K562 (cell line): ENCODE results near the gene LY6G5B. TPM values are rescaled to one million over a fixed set of nuclear protein-coding genes. Genes with fewer than 3 reads are reported as not detected.

Experiments used
- CHD1 ChIP-seq: fragments of 200-600 bp; sonication (generic); IDR thresholded peaks from one replicate; pipeline ENCODE4 v1.6.1; 2012; ENCODE audit warnings: mild to moderate bottlenecking, moderate library complexity, low read length, inconsistent platforms
- ELF2 ChIP-seq: fragments of 250-450 bp; sonication (Bioruptor Pico); IDR thresholded peaks from 2 replicates; pipeline ENCODE4 v1.5.0; 2021; ENCODE audit warnings: mild to moderate bottlenecking
- GMEB1 ChIP-seq: fragments of 250-450 bp; sonication (Bioruptor Pico); IDR thresholded peaks from 2 replicates; pipeline ENCODE4 v1.4.0; 2020; ENCODE audit warnings: mild to moderate bottlenecking
- HDAC1 ChIP-seq, 2 experiments: fragments of 450-650 bp; IDR thresholded peaks; 2 replicates each; pipeline ENCODE4 v1.6.1; 2016 to 2017; ENCODE audit warnings: inconsistent platforms in 1 of 2, mild to moderate bottlenecking in 1 of 2, moderate library complexity in 1 of 2
- HNRNPL ChIP-seq: fragments of 200-400 bp; formaldehyde crosslinking; IDR thresholded peaks from 2 replicates; pipeline ENCODE4 v1.6.1; 2017; ENCODE audit warnings: low read depth, mild to moderate bottlenecking, low read length
- NR4A1 ChIP-seq, 2 experiments: fragments of 250-450 bp in 1 of 2; fragments of 450-650 bp in 1 of 2; sonication (Bioruptor Pico) in 1 of 2; IDR thresholded peaks; 2 replicates each; pipeline versions ENCODE4 v1.4.0 to v1.6.1; 2016 to 2020; ENCODE audit warnings: mild to moderate bottlenecking in 2 of 2, missing compliant biosample characterization in 1 of 2, missing genetic modification characterization in 1 of 2, moderate library complexity in 1 of 2
- PHF20 ChIP-seq: fragments of 450-650 bp; IDR thresholded peaks from 2 replicates; pipeline ENCODE4 v1.6.1; 2018; ENCODE audit not compliant: partially characterized antibody
- SAP30 ChIP-seq: fragments of 200-600 bp; sonication (generic); IDR thresholded peaks from 2 replicates; pipeline ENCODE4 v1.6.1; 2012; ENCODE audit warnings: borderline replicate concordance, low read depth, mild to moderate bottlenecking, moderate library complexity, low read length, control low read depth, inconsistent platforms; ENCODE audit not compliant: insufficient read depth, poor library complexity, severe bottlenecking
- TRIM25 ChIP-seq: fragments of 450-650 bp; IDR thresholded peaks from 2 replicates; pipeline ENCODE4 v1.7.0; 2016; ENCODE audit warnings: borderline replicate concordance
- XRCC5 ChIP-seq: fragments of 200-400 bp; formaldehyde crosslinking; IDR thresholded peaks from 2 replicates; pipeline ENCODE4 v1.6.1; 2017; ENCODE audit warnings: low read depth, mild to moderate bottlenecking, low read length
- ZNF12 ChIP-seq: sonication (generic); formaldehyde crosslinking; IDR thresholded peaks from 2 replicates; pipeline ENCODE4 v1.4.0; 2020; ENCODE audit warnings: mild to moderate bottlenecking, missing genetic modification reagents
- ZNF121 ChIP-seq: sonication (generic); formaldehyde crosslinking; conservative IDR thresholded peaks from 2 replicates; pipeline ENCODE4 v1.8.0; 2022; ENCODE audit warnings: missing genetic modification reagents
- ZNF140 ChIP-seq: fragments of 250-450 bp; sonication (Bioruptor Pico); IDR thresholded peaks from 2 replicates; pipeline ENCODE4 v1.8.0; 2021; ENCODE audit warnings: moderate library complexity, mild to moderate bottlenecking, inconsistent platforms
- ZNF239 ChIP-seq: fragments of 250-450 bp; sonication (Bioruptor Pico); IDR thresholded peaks from 2 replicates; pipeline ENCODE4 v1.4.0; 2020; ENCODE audit warnings: mild to moderate bottlenecking
- ZNF253 ChIP-seq: fragments of 250-450 bp; sonication (Bioruptor Pico); conservative IDR thresholded peaks from 2 replicates; pipeline ENCODE4 v1.6.1; 2021; ENCODE audit warnings: mild to moderate bottlenecking
- ZNF717 ChIP-seq: fragments of 250-450 bp; sonication (Bioruptor Pico); IDR thresholded peaks from 2 replicates; pipeline ENCODE4 v1.5.0; 2021
- ZNF785 ChIP-seq: fragments of 250-450 bp; sonication (Bioruptor Pico); IDR thresholded peaks from 2 replicates; pipeline ENCODE4 v1.4.0; 2020; ENCODE audit warnings: mild to moderate bottlenecking
- polyA plus RNA-seq, 8 experiments: library from polyadenylated mRNA; depleted of rRNA in 4 of 8; stranded (reverse) in 5 of 8; unstranded in 3 of 8; fragments of >200 nt; fragmentation: Nextera tagmentation in 2 of 8; fragmentation: Illumina TruSeq in 1 of 8; extraction: Ambion mirVana in 2 of 8; extraction: Trizol in 1 of 8; gene quantifications; 2 replicates each; pipeline versions ENCODE4 v1.2.1 to v1.2.3, GENCODE V29; 2011 to 2014; ENCODE audit warnings: inconsistent platforms in 1 of 8, missing spikeins in 1 of 8
- total RNA-seq, 7 experiments: library from RNA; depleted of rRNA in 6 of 7; stranded (reverse); fragments of >200 nt in 6 of 7; fragmentation: Illumina TruSeq in 2 of 7; extraction: Trizol in 2 of 7; gene quantifications; 2 replicates each; pipeline versions ENCODE4 v1.2.1 to v1.2.3, GENCODE V29; 2011 to 2021; ENCODE audit warnings: low replicate concordance in 1 of 7
- TF ChIP-seq, protein P1 (sequence below): IDR thresholded peaks from 3 replicates; pipeline ENCODE4 v1.6.1; 2011; ENCODE audit warnings: borderline replicate concordance, mild to moderate bottlenecking; ENCODE audit not compliant: insufficient read length, insufficient read depth
- TF ChIP-seq, protein P2 (sequence below): fragments of 450-650 bp; formaldehyde crosslinking; IDR thresholded peaks from 2 replicates; pipeline ENCODE4 v1.4.0; 2020; ENCODE audit warnings: mild to moderate bottlenecking, moderate library complexity
- TF ChIP-seq, protein P3 (sequence below): fragments of 250-450 bp; sonication (Bioruptor Pico); IDR thresholded peaks from 2 replicates; pipeline ENCODE4 v1.8.0; 2021; ENCODE audit warnings: moderate library complexity, mild to moderate bottlenecking, inconsistent platforms

The LY6G5B gene
- total and polyA plus RNA-seq, 9 of the 15 experiments (the other 6 are each of a cell fraction or from before 2014, with no cell fraction given), result 6.0 to 27.0 (median 7.5) TPM

- no peak for TF ChIP-seq ZNF121 (CRISPR knock-in tag)
- TF ChIP-seq ZNF785 (CRISPR knock-in tag), result no peak
- TF ChIP-seq ZNF12, result peak; percentile 36; the same call in 1 of the 2 replicates
- TF ChIP-seq ZNF140 (CRISPR knock-in tag), result no peak
- no peak for TF ChIP-seq HNRNPL
- TF ChIP-seq, protein P1, sequence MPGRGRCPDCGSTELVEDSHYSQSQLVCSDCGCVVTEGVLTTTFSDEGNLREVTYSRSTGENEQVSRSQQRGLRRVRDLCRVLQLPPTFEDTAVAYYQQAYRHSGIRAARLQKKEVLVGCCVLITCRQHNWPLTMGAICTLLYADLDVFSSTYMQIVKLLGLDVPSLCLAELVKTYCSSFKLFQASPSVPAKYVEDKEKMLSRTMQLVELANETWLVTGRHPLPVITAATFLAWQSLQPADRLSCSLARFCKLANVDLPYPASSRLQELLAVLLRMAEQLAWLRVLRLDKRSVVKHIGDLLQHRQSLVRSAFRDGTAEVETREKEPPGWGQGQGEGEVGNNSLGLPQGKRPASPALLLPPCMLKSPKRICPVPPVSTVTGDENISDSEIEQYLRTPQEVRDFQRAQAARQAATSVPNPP, result no peak
- TF ChIP-seq ZNF717 (CRISPR knock-in tag), result no peak
- TF ChIP-seq CHD1, result peak; percentile 73
- peak; percentile 84 for TF ChIP-seq SAP30
- TF ChIP-seq NR4A1 (CRISPR knock-in tag; IDR thresholded peaks at IDR 0.05), result no peak
- TF ChIP-seq NR4A1 (tag; IDR thresholded peaks at IDR 0.05), result no peak
- 0 out of 2 replicates have a peak, but pooled peaks have one; percentile 67 for TF ChIP-seq TRIM25
- TF ChIP-seq, protein P2, sequence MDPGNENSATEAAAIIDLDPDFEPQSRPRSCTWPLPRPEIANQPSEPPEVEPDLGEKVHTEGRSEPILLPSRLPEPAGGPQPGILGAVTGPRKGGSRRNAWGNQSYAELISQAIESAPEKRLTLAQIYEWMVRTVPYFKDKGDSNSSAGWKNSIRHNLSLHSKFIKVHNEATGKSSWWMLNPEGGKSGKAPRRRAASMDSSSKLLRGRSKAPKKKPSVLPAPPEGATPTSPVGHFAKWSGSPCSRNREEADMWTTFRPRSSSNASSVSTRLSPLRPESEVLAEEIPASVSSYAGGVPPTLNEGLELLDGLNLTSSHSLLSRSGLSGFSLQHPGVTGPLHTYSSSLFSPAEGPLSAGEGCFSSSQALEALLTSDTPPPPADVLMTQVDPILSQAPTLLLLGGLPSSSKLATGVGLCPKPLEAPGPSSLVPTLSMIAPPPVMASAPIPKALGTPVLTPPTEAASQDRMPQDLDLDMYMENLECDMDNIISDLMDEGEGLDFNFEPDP (CRISPR knock-in tag), result 0 out of 2 replicates have a peak, but pooled peaks have one; percentile 54
- TF ChIP-seq PHF20, result no peak
- TF ChIP-seq ZNF239 (CRISPR knock-in tag), result no peak
- peak; percentile 6; the same call in 1 of the 2 replicates for TF ChIP-seq ELF2 (CRISPR knock-in tag)
- TF ChIP-seq HDAC1 (IDR thresholded peaks at IDR 0.05), result peak in 1 of 2 experiments; percentile 77; a peak in 2 of 4 replicates
- TF ChIP-seq ZNF253 (CRISPR knock-in tag), result peak; percentile 80; the same call in 1 of the 2 replicates
- TF ChIP-seq, protein P3, sequence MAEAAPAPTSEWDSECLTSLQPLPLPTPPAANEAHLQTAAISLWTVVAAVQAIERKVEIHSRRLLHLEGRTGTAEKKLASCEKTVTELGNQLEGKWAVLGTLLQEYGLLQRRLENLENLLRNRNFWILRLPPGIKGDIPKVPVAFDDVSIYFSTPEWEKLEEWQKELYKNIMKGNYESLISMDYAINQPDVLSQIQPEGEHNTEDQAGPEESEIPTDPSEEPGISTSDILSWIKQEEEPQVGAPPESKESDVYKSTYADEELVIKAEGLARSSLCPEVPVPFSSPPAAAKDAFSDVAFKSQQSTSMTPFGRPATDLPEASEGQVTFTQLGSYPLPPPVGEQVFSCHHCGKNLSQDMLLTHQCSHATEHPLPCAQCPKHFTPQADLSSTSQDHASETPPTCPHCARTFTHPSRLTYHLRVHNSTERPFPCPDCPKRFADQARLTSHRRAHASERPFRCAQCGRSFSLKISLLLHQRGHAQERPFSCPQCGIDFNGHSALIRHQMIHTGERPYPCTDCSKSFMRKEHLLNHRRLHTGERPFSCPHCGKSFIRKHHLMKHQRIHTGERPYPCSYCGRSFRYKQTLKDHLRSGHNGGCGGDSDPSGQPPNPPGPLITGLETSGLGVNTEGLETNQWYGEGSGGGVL (CRISPR knock-in tag), result no peak
- TF ChIP-seq GMEB1, result no peak
- 0 out of 2 replicates have a peak, but pooled peaks have one; percentile 53 for TF ChIP-seq XRCC5
Measured at GRCh38 chr6:31666337-31666965, 3.3 kb upstream of the LY6G5B start (continued).
